ENCODE data around the gene TMEM97. TPM values are rescaled to one million over a fixed set of nuclear protein-coding genes. Genes with fewer than 3 reads are reported as not detected.

Gene TMEM97
- total and polyA plus RNA-seq, 2 experiments from 2014 or later, result 101 to 216 TPM

DNA sequence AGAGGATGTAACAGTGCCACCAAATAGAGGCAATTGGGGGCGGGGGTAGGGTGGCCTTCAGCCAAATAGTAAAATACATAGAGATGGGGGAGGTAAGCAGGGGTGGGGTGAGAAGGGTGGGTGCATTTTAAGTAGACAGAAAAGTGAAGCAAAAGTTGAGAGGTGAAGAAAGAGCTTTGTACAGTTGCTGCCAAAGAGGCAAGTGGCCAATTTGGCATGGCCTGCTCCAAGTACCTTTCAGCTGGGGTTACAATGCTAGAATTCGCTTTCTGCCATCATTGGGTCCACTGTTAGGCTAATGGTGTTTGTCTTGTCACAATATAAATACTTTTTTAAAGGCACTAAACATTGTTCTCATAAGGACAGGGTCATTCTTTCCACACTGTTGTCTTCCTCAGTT, 5.2 kb upstream of the TMEM97 start:
- H3K4me3 ChIP-seq, result no peak overlapping the region
- no peak overlapping the region for H3K27ac ChIP-seq (ENCODE audit: low read depth)
- DNase-seq (ENCODE audit: low spot score) (no peak), ATAC-seq (no peak)
- H3K4me2 ChIP-seq, result no peak overlapping the region
- H4K20me1 ChIP-seq (replicated peaks; ENCODE audit: insufficient read depth), result no peaks in the 10 kb centered on the region
- no peak overlapping the region for H3K27ac Mint-ChIP-seq
- H3K4me1 ChIP-seq (ENCODE audit: insufficient read depth), result peaks cover 9% of the 10 kb centered on the region
- no peak for TF ChIP-seq NANOG (IDR thresholded peaks at IDR 0.05; ENCODE audit: borderline replicate concordance)
- no peak for TF ChIP-seq POLR2AphosphoS5 (IDR thresholded peaks at IDR 0.05; ENCODE audit: low read depth)
- TF ChIP-seq STAT1 (IDR thresholded peaks at IDR 0.05; ENCODE audit: unreplicated experiment), result no peak
- TF ChIP-seq CTCF (conservative IDR thresholded peaks at IDR 0.05; ENCODE audit: low read depth in 2 of 2), result no peak
- TF ChIP-seq ZNF331 (CRISPR knock-in tag; IDR thresholded peaks at IDR 0.05; ENCODE audit: low read depth), result no peak
- no peak for TF ChIP-seq EZH2 (IDR thresholded peaks at IDR 0.05; ENCODE audit: low read depth, unreplicated experiment)
- TF ChIP-seq, protein P1, sequence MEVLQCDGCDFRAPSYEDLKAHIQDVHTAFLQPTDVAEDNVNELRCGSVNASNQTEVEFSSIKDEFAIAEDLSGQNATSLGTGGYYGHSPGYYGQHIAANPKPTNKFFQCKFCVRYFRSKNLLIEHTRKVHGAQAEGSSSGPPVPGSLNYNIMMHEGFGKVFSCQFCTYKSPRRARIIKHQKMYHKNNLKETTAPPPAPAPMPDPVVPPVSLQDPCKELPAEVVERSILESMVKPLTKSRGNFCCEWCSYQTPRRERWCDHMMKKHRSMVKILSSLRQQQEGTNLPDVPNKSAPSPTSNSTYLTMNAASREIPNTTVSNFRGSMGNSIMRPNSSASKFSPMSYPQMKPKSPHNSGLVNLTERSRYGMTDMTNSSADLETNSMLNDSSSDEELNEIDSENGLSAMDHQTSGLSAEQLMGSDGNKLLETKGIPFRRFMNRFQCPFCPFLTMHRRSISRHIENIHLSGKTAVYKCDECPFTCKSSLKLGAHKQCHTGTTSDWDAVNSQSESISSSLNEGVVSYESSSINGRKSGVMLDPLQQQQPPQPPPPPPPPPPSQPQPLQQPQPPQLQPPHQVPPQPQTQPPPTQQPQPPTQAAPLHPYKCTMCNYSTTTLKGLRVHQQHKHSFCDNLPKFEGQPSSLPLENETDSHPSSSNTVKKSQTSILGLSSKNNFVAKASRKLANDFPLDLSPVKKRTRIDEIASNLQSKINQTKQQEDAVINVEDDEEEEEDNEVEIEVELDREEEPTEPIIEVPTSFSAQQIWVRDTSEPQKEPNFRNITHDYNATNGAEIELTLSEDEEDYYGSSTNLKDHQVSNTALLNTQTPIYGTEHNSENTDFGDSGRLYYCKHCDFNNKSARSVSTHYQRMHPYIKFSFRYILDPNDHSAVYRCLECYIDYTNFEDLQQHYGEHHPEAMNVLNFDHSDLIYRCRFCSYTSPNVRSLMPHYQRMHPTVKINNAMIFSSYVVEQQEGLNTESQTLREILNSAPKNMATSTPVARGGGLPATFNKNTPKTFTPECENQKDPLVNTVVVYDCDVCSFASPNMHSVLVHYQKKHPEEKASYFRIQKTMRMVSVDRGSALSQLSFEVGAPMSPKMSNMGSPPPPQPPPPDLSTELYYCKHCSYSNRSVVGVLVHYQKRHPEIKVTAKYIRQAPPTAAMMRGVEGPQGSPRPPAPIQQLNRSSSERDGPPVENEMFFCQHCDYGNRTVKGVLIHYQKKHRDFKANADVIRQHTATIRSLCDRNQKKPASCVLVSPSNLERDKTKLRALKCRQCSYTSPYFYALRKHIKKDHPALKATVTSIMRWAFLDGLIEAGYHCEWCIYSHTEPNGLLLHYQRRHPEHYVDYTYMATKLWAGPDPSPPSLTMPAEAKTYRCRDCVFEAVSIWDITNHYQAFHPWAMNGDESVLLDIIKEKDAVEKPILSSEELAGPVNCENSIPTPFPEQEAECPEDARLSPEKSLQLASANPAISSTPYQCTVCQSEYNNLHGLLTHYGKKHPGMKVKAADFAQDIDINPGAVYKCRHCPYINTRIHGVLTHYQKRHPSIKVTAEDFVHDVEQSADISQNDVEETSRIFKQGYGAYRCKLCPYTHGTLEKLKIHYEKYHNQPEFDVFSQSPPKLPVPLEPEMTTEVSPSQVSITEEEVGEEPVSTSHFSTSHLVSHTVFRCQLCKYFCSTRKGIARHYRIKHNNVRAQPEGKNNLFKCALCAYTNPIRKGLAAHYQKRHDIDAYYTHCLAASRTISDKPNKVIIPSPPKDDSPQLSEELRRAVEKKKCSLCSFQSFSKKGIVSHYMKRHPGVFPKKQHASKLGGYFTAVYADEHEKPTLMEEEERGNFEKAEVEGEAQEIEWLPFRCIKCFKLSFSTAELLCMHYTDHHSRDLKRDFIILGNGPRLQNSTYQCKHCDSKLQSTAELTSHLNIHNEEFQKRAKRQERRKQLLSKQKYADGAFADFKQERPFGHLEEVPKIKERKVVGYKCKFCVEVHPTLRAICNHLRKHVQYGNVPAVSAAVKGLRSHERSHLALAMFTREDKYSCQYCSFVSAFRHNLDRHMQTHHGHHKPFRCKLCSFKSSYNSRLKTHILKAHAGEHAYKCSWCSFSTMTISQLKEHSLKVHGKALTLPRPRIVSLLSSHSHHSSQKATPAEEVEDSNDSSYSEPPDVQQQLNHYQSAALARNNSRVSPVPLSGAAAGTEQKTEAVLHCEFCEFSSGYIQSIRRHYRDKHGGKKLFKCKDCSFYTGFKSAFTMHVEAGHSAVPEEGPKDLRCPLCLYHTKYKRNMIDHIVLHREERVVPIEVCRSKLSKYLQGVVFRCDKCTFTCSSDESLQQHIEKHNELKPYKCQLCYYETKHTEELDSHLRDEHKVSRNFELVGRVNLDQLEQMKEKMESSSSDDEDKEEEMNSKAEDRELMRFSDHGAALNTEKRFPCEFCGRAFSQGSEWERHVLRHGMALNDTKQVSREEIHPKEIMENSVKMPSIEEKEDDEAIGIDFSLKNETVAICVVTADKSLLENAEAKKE (CRISPR knock-in tag; IDR thresholded peaks at IDR 0.05), result no peak
- TF ChIP-seq, protein P2, sequence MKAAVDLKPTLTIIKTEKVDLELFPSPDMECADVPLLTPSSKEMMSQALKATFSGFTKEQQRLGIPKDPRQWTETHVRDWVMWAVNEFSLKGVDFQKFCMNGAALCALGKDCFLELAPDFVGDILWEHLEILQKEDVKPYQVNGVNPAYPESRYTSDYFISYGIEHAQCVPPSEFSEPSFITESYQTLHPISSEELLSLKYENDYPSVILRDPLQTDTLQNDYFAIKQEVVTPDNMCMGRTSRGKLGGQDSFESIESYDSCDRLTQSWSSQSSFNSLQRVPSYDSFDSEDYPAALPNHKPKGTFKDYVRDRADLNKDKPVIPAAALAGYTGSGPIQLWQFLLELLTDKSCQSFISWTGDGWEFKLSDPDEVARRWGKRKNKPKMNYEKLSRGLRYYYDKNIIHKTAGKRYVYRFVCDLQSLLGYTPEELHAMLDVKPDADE (IDR thresholded peaks at IDR 0.05), result no peak
- no peak for TF ChIP-seq EZH2phosphoT487 (IDR thresholded peaks at IDR 0.05; ENCODE audit: unreplicated experiment)
- TF ChIP-seq JUNB (IDR thresholded peaks at IDR 0.05; ENCODE audit: unreplicated experiment), result no peak
- TF ChIP-seq ZNF114 (CRISPR knock-in tag; IDR thresholded peaks at IDR 0.05), result no peak
- TF ChIP-seq CREB1 (CRISPR knock-in tag; IDR thresholded peaks at IDR 0.05; ENCODE audit: low read depth), result no peak
- TF ChIP-seq, protein P3, sequence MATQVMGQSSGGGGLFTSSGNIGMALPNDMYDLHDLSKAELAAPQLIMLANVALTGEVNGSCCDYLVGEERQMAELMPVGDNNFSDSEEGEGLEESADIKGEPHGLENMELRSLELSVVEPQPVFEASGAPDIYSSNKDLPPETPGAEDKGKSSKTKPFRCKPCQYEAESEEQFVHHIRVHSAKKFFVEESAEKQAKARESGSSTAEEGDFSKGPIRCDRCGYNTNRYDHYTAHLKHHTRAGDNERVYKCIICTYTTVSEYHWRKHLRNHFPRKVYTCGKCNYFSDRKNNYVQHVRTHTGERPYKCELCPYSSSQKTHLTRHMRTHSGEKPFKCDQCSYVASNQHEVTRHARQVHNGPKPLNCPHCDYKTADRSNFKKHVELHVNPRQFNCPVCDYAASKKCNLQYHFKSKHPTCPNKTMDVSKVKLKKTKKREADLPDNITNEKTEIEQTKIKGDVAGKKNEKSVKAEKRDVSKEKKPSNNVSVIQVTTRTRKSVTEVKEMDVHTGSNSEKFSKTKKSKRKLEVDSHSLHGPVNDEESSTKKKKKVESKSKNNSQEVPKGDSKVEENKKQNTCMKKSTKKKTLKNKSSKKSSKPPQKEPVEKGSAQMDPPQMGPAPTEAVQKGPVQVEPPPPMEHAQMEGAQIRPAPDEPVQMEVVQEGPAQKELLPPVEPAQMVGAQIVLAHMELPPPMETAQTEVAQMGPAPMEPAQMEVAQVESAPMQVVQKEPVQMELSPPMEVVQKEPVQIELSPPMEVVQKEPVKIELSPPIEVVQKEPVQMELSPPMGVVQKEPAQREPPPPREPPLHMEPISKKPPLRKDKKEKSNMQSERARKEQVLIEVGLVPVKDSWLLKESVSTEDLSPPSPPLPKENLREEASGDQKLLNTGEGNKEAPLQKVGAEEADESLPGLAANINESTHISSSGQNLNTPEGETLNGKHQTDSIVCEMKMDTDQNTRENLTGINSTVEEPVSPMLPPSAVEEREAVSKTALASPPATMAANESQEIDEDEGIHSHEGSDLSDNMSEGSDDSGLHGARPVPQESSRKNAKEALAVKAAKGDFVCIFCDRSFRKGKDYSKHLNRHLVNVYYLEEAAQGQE (IDR thresholded peaks at IDR 0.05; ENCODE audit: unreplicated experiment), result no peak
- H3K27me3 ChIP-seq (ENCODE audit: insufficient read depth), result no peaks in the 10 kb centered on the region
- H3K27me3 Mint-ChIP-seq (ENCODE audit: insufficient read depth, low read depth, poor library complexity), result peaks cover 11% of the 10 kb centered on the region
- H3F3A ChIP-seq (replicated peaks; ENCODE audit: low read depth), result no peaks in the 10 kb centered on the region
- H3K36me3 ChIP-seq (ENCODE audit: insufficient read depth), result no peaks in the 10 kb centered on the region
- no peaks in the 10 kb centered on the region; the same call in 2 of the 3 replicates for H3K36me3 Mint-ChIP-seq (ENCODE audit: low read depth)
- H3K4me1 Mint-ChIP-seq, result peaks cover 17% of the 10 kb centered on the region
- H3K79me2 ChIP-seq (replicated peaks; ENCODE audit: insufficient read depth), result no peaks in the 10 kb centered on the region
- no peak overlapping the region for H2AFZ ChIP-seq
- no peaks in the 10 kb centered on the region; the same call in 2 of the 3 replicates for H3K9me3 Mint-ChIP-seq
- no peak overlapping the region for H3K4me3 Mint-ChIP-seq
- no peaks in the 10 kb centered on the region for H3K9me2 ChIP-seq (ENCODE audit: insufficient read depth)

Measured in GM23338 (cell line).